GM12872 (cell line): ENCODE measurements around the gene CD151.

ENCODE experiments used
- CTCF ChIP-seq: IDR thresholded peaks from 3 replicates; pipeline ENCODE4 v1.5.1; 2011; ENCODE audit warnings: low read depth, mild to moderate bottlenecking, low read length, moderate library complexity; ENCODE audit not compliant: insufficient read depth

The CD151 gene

GRCh38 chr11:863023-863909 is 30.5 kb downstream of the CD151 start:
- TF ChIP-seq CTCF, result no peak

DNA sequence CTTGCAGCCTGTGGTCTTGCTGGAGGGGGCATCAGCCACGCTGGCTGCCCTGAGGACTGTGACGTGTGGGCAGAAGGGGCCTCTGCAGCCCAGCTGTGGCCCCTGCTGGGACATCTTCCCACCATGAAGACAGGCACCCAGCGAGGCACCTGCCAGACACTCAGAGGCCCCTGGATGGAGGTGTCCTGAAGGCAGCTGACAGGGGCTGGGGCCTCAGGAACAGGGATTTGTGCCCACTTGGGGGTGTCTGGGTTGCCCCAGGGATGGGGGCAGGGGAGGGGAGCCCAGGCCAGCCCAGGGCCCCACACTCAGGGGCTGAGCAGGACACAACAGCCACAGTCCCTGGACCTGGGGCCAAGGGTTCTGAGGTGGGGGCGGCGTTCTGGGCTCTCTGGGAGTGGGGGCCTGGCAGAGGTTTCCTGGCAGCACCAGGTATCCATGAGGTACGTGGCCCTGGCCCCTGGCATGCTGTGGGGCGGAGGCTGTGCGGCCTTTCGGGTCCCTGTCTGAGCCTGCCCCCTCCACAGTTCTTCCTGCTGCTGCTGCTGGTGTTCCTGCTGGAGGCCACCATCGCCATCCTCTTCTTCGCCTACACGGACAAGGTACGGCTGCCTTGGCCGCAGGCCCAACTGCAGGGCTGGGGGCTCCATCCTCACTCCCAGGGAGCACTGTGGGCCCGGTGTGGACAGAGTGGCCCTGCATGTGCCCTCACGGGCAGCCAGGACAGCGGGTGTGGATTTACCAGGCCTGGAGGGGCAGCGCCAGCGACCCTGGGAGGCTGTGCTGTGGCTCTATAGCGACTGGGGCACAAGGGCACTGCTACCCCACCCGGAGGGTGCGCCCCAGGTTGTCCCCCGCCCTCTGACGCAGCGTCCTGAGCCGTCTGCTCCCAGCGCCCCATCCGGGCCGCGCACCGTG is 31.4 kb downstream of the CD151 start:
- no peak for TF ChIP-seq CTCF

DNA sequence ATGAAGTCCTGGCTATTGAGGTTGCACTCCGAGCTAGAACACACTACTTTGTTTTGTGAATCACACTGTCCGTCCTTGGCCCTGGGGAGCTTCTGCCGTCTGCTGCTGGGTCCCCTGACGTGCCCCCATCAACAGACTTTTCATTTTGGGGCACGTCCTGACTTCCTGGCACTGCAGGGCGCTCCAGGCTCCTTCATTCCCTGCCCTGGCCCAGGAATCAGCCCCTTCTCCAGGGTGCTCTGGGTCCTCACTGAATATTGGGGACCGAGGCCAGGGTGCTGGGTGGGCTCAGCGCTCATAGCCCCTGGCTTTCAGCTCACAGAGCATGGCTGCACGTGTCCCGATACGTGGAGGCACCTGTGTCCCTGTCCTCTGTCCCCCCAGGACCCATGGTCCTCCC is 32.1 kb downstream of the CD151 start:
- no peak for TF ChIP-seq CTCF

DNA sequence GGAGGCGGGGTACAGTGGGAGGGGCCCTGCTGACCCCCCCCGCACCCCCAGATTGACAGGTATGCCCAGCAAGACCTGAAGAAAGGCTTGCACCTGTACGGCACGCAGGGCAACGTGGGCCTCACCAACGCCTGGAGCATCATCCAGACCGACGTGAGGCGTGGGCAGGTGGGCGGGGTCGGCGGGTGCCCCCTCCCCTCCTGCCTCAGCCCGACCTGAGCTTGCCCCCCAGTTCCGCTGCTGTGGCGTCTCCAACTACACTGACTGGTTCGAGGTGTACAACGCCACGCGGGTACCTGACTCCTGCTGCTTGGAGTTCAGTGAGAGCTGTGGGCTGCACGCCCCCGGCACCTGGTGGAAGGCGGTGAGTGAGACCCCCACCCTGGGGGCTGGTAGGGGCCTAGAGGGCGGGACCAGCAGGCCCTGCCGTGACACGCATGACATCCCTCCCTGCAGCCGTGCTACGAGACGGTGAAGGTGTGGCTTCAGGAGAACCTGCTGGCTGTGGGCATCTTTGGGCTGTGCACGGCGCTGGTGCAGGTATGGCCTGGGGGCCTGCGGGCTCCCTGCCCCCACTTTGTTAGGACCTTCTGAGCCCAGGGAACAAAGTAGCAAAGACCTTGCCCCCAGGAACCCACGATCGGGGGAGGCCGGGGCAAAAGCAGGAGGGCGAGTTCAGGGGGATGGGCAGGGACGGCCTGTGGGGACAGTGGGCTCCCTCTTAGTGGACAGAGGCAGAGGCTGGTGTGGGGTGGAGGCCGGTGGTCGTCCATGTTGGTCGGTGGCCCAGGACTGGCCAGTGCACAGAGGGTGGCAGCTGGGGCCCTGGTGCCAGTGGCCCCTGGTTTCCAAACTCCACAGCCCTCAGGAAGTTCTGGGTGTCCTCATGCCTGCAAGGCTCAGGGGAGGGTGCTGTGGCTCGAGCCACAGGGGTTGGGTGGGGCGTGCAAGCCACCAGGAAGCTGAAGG is 33.0 kb downstream of the CD151 start:
- no peak for TF ChIP-seq CTCF

DNA sequence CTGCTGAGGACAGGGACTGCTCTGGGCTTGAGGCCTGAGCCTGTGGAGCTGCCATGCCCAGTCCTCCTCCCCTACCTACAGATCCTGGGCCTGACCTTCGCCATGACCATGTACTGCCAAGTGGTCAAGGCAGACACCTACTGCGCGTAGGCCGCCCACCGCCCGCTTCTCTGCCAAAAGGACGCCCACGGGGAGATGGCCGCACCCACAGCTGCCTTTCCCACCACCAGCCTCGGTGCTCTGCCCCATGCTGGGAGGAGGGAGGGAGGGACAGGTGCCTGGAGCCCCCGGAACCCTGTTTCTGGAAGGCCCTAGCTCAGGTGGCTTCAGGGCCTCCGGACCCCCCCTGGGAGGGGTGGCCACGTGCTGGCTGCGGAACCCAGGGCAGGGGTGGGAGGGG is 33.7 kb downstream of the CD151 start:
- TF ChIP-seq CTCF, result no peak

GRCh38 chr11:867856-868358 is 35.2 kb downstream of the CD151 start:
- no peak for TF ChIP-seq CTCF

- no peak for TF ChIP-seq CTCF
These were observed 35.6 kb downstream of the CD151 start for GRCh38 chr11:868394-868793.
